HG02610 (cell line): ENCODE data around the gene RASGRP4.
A peak's percentile ranks its signal among the peaks of the same experiment; 100 is the strongest.
"Not testable (repeated sequence)": the region's sequence is repeated elsewhere in the genome, so short reads cannot be mapped to it uniquely, and the experiment has no call there.

Experiments
- ATAC-seq: cut with Tn5 transposase; IDR thresholded peaks from one replicate; pipeline ENCODE4 v1.9.1; 2021; ENCODE audit warnings: mild to moderate bottlenecking, moderate library complexity; ENCODE audit not compliant: unreplicated experiment

RASGRP4 gene

DNA sequence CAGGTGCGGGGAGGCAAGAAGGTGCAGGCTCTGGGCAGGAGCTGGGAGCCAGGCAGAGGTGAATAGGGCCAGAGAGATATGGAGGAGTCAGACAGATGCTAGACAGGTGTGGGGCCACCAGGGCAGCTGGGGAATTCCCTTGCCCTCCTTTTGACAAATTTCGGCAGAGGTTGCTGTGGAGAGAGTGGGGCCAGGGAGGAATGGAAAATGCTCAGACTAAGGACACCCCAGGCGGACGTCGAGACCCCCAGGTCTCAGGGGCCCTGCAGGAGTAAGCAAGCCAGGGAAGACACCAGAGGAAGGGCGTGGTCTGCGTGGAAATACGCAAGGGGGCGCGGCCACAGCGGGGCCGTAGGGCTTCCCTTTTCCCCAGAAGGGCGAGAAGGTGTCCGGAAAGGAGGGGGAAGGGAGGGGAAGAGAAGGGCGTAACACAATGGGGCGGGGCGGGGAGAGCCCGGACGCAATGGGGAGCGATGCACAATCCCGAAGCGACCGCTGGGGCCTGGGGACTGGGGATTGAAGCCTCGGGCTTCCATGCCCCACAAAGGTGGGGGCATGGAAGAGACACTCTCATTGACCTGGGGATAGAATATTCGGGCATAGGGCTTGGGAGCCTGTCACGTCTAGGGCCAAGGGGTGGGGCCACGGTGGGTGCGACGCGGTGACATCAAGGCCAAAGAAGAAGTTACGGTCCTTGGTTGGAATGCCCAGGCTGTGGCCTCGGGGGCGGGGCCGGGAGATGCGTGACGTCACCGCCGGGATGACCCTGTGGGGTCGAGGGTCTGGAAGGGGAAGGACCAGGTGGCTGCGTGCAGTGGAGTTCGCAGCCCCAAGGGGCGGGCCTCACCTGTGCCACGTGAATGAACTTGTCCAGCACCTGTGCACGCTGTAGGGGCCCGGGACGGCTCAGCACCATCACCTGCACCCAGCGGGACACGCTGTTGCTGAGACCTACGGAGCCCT is 8.2 kb downstream of the RASGRP4 start:
- no peak for ATAC-seq

GRCh38 chr19:38417146-38417543 is 8.9 kb downstream of the RASGRP4 start:
- no peak for ATAC-seq

- no peak for ATAC-seq
These were observed 12.6 kb downstream of the RASGRP4 start for GRCh38 chr19:38413416-38413815.

- no peak for ATAC-seq
These were observed 13.1 kb downstream of the RASGRP4 start for GRCh38 chr19:38412961-38413360.

- no peak for ATAC-seq
These were observed 13.5 kb downstream of the RASGRP4 start for GRCh38 chr19:38412491-38412890.

DNA sequence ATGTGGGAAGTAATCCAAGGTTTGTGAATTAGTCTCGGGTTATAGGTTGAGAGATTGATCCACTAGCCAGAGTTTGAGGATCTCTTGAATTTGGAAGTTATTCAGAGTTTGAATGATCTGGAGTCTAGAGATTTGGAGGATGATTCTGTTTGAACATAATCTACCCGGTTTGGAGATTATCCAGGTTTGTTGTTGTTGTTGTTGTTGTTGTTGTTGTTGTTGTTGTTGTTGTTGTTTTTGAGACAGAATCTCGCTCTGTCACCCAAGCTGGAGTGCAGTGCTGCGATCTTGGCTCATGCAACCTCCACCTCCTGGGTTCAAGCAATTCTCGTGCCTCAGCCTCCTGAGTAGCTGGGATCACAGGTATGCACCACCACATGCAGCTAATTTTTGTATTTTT is 14.1 kb downstream of the RASGRP4 start:
- not testable (repeated sequence) for ATAC-seq

GRCh38 chr19:38411041-38411712 is 14.8 kb downstream of the RASGRP4 start:
- no peak for ATAC-seq

GRCh38 chr19:38410407-38410806 is 15.6 kb downstream of the RASGRP4 start:
- ATAC-seq = not testable (repeated sequence)

DNA sequence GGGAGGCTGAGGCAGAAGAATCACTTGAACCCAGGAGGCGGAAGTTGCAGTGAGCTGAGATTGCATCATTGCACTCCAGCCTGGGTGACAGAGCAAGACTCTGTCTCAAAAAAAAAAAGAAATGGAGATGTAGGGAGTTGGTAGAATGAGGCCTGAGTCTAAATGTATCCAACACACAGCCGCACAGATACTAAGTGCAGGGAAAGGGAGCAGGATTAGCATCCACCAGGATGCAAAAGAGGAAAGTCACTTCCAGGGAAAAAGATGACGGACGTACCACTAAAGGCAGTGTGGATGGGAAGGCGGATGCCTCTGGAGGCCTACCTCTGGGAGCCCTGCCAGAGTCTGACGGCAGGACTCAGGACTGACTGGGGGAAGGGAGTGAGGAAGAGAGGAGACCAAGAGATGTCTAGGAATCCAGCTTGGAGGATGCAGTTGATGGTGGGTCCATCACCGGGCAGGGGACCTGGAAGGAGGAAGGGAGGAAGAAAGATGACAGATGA is 16.3 kb downstream of the RASGRP4 start:
- ATAC-seq = no peak

GRCh38 chr19:38405276-38405675 is 20.7 kb downstream of the RASGRP4 start:
- ATAC-seq = no peak

- no peak for ATAC-seq
These were observed 21.2 kb downstream of the RASGRP4 start for GRCh38 chr19:38404858-38405257.

DNA sequence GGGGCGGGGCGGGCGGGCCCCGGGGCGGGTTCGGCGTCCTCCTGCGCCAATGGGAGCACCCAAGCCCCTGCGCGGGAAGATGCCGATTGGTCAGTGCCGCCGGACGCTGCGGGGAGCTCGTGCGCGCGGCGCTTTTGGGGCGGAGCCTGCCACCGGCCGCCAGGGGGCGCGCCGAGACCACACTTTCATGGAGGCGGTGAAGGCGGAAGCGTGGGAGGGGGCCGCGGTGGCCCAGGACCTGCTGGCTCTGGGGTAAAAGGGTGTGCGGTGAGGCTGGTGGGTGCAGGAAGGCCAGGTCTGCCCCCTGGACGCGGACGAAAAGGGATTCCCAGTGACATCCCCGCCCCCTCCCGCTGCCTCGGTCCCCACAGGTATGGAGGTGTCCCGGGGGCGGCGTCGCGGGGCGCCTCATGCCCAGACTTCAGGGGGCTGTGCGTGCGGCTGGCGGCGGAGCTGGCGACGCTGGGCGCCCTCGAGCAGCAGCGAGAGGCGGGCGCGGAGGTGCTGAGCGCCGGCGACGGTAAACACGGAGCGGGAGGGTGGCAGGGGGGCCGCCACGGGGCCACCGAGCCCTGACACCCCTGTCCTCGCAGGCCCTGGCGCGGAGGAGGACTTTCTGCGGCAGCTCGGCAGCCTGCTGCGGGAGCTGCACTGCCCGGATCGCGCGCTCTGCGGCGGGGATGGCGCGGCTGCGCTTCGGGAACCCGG is 22.9 kb downstream of the RASGRP4 start, which contains the start of gene FAM98C:
Gene FAM98C (plus strand): TSS at position 127 of the 708 bp plus-strand sequence. CDS start 61 bp downstream, at position 188.
- ATAC-seq = peak; percentile 86

GRCh38 chr19:38402623-38402966 is 23.4 kb downstream of the RASGRP4 start:
- ATAC-seq = no peak

GRCh38 chr19:38401148-38401547 is 24.9 kb downstream of the RASGRP4 start:
- no peak for ATAC-seq

DNA sequence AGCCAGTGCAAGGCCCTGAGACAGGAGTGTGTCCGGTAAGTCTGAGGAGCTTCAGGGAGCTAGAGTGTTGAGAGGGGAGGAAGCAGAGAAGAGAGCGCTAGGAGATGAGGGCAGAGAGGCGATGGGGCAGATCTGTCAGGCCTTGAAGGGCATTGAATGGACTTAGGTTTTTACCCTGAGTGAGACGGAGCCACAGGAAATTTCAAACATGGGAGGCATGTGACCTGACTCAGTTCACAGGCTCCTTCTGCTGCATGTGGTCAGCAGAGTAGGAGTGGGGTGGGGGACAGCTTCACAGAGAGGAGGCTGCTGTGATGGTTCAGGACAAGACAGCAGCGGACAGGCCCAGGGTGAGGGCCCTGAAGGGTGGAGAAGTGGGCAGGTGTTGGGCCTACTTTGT is 25.7 kb downstream of the RASGRP4 start:
- no peak for ATAC-seq

DNA sequence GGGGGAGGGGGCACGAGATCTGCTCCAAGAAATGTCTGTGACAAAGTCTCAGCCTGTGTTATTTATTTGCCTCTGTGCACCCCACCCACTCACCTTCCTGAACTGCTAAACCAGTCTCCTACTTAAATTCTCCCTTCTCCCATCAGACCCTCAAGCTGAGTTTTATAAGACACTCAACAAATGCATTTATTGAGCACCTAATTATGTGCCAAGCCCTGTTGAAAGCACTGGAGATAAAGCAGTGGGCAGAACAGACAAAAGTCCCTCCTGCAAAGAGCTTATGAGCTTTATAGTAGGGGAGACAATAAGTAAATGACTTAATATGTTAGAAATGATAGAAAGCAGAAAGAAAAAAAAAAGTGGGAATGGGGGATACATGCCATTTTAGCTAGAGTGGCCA is 26.5 kb downstream of the RASGRP4 start:
- no peak for ATAC-seq

GRCh38 chr19:38399081-38399480 is 26.9 kb downstream of the RASGRP4 start:
- no peak for ATAC-seq

DNA sequence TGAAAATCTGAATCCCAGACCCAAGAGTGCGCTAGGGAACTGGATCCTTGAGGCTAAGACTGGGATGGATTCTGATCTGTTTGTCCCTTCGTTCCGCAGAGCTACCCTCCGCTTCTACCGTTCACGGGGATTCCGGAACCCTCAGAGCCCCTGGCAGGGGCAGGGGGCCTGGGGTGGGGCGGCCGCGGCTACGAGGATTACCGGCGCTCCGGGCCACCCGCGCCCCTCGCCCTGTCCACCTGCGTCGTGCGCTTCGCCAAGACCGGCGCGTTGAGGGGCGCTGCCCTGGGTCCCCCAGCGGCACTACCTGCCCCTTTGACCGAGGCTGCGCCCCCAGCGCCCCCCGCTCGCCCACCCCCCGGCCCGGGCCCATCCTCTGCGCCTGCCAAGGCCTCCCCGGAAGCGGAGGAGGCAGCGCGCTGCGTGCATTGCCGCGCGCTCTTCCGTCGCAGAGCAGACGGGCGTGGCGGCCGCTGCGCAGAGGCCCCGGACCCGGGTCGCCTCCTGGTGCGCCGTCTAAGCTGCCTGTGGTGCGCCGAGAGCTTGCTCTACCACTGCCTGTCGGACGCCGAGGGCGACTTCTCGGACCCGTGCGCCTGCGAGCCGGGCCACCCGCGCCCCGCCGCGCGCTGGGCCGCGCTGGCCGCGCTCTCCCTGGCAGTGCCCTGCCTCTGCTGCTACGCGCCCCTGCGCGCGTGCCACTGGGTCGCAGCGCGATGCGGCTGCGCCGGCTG is 30.5 kb downstream of the RASGRP4 start:
- no peak for ATAC-seq

GRCh38 chr19:38394488-38394887 is 31.5 kb downstream of the RASGRP4 start:
- no peak for ATAC-seq

DNA sequence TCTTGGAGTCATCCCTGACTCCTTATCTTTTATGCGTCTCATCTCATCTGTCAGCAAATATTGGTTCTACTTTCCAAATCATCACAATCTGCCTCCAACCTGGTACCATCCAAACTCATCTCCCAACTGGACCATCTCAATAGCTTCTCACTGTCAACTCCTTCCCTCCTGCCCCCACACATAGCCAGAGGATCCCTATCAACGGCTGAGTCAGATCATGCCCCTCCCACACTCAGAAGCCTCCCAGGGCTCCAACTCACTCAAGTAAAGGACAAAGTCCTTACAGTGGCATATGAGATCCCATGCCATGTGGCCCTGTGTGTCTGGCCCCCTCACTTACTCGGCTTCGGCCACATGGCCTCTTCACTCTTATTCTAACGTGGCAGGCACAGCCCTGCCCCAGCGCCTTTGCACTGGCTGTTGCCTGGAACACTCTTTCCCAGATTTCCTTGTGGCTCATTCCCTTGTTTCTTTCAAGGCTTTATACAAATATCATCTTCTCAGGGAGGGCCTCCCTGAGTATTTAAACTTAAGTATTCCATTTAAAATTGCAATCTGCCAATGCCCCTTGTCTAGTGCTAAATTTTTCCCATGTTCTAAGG is 33.2 kb downstream of the RASGRP4 start:
- ATAC-seq = no peak
